ENCODE measurements around the gene MRPL40.

DNA sequence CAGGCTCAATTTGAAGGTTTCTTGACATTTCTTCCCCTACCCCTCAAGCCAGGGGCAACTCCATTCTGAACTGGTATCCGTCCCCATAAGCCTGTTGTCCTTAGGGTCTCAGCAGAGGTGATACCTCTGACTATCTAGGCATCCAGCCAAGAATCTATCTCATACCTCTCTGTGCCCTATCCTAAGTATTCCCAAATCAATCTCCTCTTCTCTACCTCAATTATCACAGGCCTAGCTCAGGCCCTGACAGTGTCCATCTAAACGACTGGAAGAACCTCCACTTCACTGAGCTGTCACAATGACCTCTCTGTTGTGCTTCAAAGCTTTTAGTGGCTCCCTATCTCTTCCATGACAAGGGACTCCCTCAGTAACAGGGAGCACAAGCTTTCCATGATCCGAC, 27.7 kb upstream of the MRPL40 start:
- TF ChIP-seq, protein P1, sequence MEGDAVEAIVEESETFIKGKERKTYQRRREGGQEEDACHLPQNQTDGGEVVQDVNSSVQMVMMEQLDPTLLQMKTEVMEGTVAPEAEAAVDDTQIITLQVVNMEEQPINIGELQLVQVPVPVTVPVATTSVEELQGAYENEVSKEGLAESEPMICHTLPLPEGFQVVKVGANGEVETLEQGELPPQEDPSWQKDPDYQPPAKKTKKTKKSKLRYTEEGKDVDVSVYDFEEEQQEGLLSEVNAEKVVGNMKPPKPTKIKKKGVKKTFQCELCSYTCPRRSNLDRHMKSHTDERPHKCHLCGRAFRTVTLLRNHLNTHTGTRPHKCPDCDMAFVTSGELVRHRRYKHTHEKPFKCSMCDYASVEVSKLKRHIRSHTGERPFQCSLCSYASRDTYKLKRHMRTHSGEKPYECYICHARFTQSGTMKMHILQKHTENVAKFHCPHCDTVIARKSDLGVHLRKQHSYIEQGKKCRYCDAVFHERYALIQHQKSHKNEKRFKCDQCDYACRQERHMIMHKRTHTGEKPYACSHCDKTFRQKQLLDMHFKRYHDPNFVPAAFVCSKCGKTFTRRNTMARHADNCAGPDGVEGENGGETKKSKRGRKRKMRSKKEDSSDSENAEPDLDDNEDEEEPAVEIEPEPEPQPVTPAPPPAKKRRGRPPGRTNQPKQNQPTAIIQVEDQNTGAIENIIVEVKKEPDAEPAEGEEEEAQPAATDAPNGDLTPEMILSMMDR (IDR thresholded peaks at IDR 0.05) = no peak
- TF ChIP-seq POLR2A (IDR thresholded peaks at IDR 0.05) (no peak), EP300 (IDR thresholded peaks at IDR 0.05) (no peak)
